ENCODE results near the gene TBL1XR1.

TBL1XR1 gene

DNA sequence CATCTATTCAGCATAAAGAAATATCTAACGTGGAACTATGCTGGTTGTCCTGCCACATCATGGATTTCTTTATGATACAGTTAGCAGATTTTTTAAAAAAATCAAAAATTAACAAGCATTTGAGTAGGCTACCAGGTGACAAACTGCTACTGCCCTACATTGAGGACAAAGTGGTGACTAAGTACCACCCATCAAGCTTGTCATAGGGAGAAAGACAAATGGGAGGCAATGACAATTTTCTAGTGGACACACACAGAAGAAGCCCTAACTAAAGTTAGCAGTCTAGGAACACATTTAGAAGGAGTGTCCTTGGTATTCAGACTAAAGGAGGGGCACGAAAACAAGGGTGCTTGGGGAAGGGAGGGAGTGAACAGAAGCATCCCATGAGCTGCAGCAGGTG lies 131.2 kb downstream of the TBL1XR1 start:
- no peak for DNase-seq (ENCODE audit: low read depth, low spot score)

DNA sequence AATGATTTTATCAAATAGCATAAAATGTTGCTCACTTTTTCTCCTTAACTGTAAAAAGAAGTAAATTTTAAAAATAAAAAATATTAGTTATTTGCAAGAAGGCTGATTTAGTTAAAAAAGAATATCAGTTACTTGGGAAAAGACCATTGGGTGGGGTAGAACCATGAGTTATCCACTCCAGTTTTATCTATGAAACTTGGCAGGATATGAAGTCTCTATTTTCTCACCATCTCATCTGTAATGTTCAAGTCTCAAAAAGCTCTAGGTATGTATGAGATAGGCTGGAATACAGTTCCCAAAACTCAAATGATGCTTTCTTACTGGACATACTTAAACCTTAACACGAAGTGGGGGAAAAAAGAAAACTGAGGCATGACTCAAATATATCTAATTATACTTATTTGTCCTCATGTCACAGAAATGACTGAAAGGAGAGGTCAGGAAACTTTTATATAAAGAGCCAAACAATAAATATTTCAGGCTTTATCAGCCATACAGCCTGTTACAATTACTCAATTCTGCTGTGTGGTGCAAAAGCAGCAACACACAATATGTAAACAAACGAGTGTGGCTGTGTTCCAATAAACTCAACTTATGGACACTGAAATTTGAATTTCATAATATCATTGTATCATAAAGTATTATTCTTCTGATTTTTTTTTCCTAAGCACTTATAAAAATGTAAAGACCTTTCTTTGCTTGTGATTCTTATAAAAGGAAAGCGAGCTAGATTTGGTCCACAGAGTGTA lies 131.8 kb downstream of the TBL1XR1 start:
- no peak for DNase-seq (ENCODE audit: low read depth, low spot score)

DNA sequence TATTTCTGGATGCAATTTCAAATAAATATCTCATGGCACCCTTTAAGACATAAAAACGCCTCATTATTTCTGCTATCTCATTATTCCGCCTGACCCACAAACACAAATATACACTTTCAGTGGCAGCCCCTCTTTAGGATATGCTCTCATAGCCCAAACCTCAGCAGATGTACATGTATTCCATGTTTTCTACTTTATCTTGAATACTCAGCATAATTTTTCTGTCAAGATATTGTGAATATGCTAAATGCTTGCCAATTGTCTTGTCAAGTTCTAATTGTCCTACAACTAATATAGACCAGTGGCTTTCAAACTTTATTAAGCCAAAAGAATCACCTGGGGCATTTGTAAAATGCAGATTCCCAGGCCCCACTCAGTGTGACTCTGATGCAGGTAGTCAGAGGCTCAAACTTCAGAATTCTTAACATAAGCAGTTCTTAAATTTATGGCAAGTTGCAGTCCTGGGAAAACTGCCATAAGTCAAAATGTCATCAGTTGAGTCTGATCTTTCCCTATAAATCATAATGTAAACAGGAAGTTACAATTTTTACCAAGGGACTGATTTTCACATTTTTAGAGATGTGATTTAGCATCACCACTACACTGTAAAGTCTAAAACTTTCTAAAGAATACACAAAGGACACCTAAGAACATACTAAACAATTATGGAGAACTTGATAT lies 135.1 kb downstream of the TBL1XR1 start:
- DNase-seq (ENCODE audit: low read depth, low spot score), result no peak

DNA sequence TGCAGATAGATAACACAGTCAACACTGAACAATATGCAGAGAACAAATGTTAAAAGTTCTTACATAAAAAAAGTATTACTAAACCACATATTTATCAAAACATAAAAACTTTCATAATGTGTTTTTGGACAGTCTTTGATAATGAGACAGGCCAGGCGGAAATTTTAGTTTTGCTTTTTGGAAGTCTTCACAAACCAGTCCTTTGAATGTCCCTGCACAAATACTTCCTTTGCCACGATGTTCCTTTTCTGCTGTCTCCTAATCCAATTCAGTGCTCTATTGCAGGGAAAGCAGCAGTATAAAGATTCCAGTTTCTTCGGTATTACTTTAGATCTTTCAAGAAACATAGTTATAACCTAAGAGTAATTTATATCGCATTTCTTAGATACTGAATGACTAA lies 135.9 kb downstream of the TBL1XR1 start:
- no peak for DNase-seq (ENCODE audit: low read depth, low spot score)

DNA sequence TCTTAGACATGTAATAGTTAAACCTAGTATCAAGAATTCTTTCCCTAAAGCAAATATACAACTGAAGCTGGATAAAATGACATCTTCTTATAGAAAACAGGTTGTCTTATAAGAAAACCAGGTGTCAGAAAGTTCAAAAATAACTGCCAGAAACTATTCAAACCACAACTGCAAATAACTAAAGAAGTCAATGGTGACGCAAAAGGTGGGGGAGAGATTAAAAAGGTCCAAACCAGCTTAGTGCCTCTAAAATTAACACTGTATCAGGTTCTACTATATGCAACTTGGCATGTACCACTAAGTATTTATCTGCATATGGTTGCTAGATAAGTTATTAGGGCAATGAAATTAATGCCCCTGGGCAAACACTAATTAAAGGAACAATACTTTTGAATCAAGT lies 136.8 kb downstream of the TBL1XR1 start:
- no peak for DNase-seq (ENCODE audit: low read depth, low spot score)

DNA sequence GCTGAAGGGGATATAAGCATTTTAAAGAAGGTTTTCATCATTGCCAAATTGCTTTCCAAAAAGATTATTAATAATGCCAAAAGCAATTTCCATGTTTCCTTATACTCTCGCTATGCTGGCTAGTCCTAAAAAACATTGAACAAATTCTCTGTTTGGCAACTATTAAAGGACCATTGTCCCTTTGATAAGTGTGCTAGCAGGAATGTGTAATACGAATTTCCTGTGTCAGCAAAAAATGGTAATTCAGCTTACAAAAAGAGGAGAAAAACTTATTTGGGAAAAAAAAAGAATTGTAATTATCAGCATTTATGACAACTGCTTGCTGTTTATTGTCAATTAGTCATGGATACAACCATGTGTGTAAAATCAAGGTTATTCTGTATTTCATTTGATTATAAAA lies 138.6 kb downstream of the TBL1XR1 start:
- no peak for DNase-seq (ENCODE audit: low read depth, low spot score)

DNA sequence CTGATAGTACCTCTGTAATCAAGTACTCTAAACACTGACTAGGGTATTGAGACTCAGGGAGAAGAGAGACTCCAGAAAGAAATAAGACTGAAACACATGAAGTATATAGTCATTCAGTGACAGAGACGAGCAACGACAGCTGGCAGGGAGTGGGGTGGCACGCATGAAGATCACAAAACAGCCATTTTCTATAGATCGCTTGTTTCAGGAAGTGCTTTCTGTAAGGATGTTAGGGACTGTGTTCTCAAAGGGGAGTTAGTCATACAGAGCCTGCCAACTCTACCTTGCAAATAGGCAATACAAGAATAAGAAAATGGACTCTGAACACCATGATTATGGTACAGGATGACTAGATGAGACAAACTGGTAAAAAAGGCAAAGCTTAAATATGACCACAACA lies 139.5 kb downstream of the TBL1XR1 start:
- DNase-seq (ENCODE audit: low read depth, low spot score), result no peak

DNA sequence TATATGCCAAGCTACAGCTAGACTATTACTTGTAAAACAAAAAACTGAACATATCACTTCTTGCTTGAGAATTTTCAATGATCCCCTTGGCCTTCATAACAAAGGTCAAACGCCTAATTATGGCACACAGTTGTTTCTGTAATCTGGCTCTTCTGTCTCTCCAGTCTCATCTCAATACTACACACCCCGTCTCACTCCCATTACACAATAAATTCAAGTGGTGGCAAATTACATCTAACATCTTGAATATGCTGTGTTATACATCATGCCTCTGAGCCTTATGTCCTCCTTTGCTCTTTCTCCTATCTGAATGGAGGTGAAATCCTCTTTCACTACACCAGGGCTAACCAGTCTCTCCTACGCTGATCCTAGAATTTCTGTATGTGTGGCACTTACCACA lies 140.4 kb downstream of the TBL1XR1 start:
- no peak for DNase-seq (ENCODE audit: low read depth, low spot score)

DNA sequence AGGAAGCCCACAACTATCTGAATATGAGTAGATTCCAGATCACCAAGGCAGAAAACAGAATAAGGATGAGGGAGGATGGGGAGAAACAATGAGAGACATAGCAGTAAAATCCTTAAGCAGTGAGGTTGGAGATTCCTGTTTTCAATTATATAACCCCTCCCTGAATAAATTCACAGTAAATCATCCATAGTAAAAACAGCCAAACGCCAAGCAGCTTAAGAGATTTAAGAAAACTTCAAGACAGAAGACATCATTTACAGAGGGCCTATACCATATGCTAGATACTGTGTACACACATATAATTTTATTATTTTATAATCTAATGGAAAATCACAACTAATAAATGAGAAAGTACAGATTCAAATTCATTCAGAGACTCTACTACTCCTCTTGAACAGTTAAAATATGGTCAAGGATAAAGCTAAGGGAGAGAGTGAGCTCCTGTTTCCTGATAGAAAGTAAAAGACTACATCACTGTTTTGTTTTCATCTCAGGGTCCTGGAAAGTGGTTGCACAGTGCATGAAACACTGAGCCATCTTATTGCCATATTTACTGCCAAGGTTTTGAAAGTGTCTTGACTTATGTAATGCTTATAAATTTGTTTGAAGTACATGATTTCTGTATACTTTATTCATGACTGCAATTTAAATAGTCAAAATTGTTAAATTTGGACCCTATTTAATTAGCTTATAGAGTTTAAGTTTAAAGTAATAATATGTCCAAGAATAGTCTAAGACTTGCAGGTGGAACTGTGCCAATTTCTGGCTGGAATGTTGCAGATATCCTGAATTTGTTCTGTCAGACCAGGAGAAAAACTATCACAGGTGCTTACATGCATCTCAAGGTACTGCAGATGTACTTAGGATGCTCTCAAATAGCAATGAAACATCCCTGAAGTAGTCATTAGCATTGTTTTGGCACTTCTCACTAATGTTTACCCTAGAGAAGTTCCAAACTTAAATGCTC lies 141.4 kb downstream of the TBL1XR1 start:
- DNase-seq (ENCODE audit: low read depth, low spot score), result no peak

DNA sequence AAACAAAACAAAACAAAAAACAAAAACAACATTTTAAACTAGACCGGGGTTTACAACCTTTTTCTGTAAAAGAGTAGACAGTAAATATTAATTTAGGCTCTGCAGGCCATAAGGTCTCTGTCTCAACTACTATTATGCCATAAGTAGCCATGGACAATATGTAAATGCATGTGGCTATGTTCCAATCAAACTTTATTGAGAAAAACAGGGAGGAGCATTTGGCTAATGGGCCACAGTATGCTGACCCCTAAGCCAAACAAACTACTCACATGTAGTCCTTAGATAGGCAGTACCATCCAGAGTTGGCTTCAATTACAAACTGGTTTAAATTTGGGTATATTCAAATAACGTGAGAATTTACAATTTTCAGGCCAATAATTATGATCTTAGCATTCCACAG lies 144.2 kb downstream of the TBL1XR1 start:
- no peak for DNase-seq (ENCODE audit: low read depth, low spot score)

DNA sequence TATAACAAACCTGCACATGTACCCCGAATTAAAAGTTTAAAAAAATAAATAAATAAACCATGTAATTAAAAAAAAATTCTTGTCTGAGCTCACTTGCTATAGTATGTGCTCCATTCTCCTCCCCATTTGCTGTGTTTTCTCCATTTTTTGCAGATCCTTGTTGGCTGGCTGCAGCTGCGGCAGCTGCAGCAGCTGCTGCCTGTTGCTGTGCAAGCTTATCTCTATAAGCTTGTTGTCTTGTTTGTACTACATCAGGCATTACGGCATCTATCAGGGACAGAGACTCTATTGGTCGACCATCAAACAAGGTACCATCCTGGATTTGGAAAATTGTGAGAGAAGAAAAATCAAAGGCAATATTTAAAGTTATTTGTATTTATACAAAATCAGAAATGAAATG lies 145.9 kb downstream of the TBL1XR1 start:
- DNase-seq (ENCODE audit: low read depth, low spot score), result no peak

DNA sequence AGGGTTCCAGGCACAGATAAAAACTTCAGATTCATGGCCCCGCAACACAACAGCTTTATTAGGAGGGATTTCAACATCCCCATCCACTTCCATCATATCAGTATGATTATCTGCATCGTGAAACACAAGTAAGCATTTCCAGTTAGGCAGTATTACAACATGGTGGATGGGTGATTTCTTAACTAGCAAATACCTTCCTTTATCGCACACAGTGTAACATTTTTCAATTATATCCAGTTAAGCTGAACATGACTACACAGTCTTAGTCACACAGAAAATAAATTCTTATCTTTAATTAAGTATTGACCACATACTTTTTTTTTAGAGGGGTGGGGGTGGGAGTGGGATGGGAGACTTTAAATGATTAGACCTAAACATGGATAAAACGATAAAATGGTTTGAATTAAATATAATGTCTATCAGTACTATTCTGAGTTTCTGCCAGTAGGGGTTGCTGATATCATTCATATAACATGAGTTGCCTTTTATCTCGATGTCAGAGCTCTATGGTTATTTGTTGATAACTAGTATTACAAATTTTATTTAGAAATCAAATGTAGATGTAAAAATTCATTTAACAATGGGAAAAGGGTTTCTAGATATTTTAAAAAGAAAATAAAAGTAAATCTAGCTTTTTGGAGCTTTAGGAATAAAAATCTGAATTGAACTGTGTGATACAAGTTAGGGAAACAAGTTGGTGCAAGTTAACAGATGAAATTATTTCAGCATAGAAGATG lies 146.6 kb downstream of the TBL1XR1 start:
- DNase-seq (ENCODE audit: low read depth, low spot score), result no peak

DNA sequence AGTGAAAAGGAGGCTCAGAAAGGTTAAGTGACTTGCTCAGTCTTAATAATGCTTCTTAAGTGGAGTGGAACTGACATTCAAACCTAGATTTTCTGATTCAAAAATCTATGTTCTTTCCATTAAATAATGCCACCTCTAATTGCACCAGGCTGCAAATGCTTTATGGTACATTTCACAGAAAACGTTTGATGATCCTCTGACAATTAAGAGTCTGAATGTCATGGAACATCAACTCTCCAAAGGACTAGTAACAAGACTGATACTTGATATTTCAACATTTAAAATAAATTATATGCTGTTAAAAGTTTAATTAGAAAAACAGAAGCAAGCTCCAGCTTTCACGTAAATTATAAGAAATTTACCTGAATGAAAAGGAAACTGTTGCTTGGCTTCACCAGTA lies 151.5 kb downstream of the TBL1XR1 start:
- DNase-seq (ENCODE audit: low read depth, low spot score), result no peak

DNA sequence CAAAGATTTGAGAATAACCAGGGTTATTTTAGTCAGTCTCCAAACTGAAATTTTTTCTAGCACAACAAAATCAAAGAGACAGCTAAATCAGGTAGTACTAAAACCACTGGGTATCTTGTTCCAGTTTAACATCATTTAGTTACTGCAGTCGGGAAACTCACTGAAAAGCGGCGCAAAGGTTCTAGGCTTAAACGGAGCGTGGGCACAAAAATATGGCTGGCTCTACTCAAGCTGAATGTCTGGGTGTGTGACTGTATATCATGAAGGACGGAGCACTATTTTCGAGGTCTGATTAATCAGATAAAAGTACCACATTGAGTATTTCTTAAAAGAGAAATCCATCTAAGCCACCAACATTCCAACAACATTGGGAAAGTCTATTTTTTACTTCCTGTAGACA lies 152.1 kb downstream of the TBL1XR1 start:
- DNase-seq (ENCODE audit: low read depth, low spot score), result no peak

DNA sequence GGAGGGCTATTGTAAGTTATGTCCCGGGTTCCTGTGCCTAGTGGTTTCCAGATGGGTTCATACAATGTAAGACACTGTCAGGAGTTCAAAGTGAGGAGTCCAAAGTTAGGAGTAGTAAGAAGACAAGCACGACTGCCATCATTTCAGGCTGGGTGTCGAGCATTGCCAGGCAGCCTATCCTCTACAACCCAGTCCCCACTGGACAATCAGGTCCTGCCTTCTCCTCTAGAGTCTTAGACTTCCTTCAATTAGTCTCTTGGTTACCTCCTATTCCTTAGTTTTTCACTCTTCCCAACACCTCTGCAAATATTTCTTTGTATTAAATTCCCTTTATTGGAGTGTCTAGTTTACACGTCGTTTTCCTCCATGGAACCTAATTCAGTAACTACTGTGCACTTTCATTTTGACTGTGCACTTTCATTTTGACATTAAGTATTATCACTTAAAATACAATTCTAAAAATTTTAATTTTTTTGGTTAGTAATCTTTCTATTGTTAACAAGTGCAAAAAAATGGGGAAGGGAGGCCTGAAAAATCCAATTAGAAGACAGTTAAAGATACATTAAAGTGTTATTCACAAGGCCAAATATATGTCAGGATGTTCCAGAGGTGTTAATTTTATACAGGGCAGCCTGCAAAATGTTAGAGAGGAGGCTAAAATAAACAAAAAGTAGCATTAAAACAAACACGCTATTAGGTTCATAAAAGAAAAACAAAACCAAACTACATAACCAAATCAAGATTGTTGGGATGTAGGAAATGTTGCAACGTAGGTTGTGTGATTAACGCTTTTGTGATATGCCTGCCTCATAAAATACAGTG lies 155.3 kb downstream of the TBL1XR1 start:
- DNase-seq (ENCODE audit: low read depth, low spot score), result no peak

DNA sequence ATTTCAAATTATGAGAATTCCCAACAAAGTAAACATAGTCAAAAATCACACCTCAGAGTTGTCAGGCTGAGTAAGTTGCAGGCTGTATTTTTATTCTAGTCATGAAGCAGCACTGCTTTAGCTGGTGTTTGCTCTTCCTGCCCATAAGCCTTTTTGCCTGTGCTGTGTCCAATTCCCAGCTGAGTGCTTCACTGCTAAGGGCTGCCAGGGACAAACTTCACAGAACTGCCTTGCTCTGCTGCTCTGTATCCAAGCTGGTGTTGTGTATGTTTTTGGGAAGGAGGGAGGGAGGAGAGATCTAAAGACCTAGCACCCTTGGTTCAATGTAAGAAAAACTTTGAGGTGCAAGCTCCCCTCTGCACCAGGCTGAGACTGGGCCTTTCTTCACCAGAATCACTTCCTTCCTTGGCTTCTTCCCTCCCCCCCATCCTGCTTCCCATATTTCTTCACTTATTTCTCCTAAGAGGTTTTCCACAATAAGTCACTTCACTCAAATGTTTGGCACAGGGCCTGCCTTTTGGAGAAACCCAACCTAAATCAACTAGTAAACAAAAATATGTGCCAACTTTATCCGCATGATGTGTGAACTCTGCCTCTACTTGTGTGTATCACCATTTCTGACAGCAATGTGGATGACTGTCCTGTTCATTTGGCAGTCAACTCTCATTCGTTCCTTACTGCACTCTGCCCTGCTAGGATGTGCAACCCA lies 156.1 kb downstream of the TBL1XR1 start:
- DNase-seq (ENCODE audit: low read depth, low spot score), result no peak

DNA sequence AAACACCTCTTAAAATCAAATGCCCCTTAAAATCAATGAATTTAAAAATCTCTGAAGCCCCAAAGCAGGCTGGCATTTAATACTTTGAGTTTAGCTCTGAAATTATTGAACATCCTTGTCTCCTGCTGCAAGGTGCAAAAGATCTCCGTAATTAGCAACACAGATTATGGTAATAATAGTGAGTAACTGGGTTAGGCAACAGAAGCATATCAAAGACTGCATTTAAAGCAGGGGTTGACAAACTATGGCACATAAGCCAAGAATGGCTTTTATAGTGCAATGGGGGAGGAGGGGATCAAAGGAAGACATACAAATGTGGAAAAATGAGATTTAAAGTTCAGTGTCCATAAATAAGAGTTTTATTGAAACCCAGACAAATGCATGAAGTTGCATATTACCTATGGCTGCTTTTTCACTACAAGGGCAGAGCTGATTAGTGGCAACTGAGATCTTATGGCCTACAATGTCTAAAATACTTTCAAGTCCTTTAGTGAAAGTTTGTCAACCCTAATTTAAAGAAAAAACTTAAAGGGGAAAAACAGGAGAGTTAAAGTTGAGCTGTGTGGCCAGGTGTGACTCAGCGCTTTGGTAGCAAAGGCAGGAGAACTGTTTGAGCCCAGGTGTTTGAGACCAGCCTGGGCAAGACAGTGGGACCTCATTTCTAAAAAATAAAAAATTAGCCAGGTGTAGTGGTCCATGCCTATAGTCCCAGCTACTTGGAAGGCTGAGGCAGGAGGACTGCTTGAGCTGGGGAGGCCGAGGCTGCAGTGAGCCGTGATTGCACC lies 157.6 kb downstream of the TBL1XR1 start:
- DNase-seq (ENCODE audit: low read depth, low spot score), result no peak

DNA sequence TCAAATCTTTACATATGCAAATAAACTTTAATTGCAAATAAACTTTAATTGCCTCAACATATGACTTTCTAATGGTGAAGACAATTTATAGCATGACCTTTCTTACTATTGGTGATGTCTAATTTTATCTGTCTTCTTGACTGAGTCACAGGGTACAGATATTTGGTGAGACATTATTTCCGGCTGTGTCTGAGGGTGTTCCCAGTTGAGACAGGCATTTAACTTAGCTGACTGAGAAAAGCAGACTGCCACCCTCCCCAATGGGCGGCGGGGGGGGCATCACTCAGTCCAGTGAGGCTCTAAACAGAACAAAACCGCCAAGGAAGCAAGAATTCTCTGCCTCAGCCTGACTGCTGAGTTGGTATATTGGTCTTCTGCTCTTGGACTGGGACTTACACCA lies 160.0 kb downstream of the TBL1XR1 start:
- DNase-seq (ENCODE audit: low read depth, low spot score), result no peak

DNA sequence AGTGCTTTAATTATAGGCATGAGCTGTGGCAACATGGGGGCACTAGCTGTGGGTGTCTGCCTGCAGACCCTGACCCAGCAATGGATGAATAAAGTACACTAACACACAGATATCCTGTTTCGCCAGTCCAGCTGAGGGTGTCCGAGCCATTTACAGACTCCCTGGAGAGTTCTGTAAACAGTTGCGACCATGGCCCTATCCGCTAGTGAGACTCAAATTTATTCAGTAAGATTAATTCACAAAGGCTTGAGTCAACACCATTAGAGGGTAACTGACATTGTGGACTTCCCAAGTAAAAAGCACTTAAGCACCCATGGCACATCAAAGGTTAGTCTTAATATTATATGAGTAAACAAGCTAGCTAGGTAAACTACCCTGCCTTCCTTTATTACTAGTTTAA lies 161.6 kb downstream of the TBL1XR1 start:
- DNase-seq (ENCODE audit: low read depth, low spot score), result no peak

All from iPS DF 19.7 (cell line).